HG03060 (cell line): Measurements from ENCODE around the gene PTK6.

Experiments
- ATAC-seq: cut with Tn5 transposase; IDR thresholded peaks from one replicate; pipeline ENCODE4 v1.9.1; 2021; ENCODE audit warnings: low read depth, moderate number of reproducible peaks; ENCODE audit not compliant: unreplicated experiment

PTK6 gene

GRCh38 chr20:63533388-63533787 is 3.8 kb downstream of the PTK6 start:
- no peak for ATAC-seq

- no peak for ATAC-seq
Measured at GRCh38 chr20:63532449-63532971, 4.7 kb downstream of the PTK6 start.

GRCh38 chr20:63531686-63532448 is 5.3 kb downstream of the PTK6 start:
- no peak for ATAC-seq

GRCh38 chr20:63530788-63531160 is 6.4 kb downstream of the PTK6 start:
- ATAC-seq: no peak

GRCh38 chr20:63529861-63530787 is 7.1 kb downstream of the PTK6 start:
- no peak for ATAC-seq

- no peak for ATAC-seq
Measured at GRCh38 chr20:63529180-63529860, 7.9 kb downstream of the PTK6 start.

- ATAC-seq: no peak
Measured at GRCh38 chr20:63527184-63527583, 10.0 kb downstream of the PTK6 start.

GRCh38 chr20:63525971-63526370 is 11.2 kb downstream of the PTK6 start:
- no peak for ATAC-seq

- no peak for ATAC-seq
Measured at GRCh38 chr20:63525185-63525584, 12.0 kb downstream of the PTK6 start.

- no peak for ATAC-seq
Measured at GRCh38 chr20:63522981-63523611, 14.1 kb downstream of the PTK6 start.

GRCh38 chr20:63522091-63522868 is 14.9 kb downstream of the PTK6 start:
- ATAC-seq: no peak

GRCh38 chr20:63521602-63522001 is 15.6 kb downstream of the PTK6 start:
- no peak for ATAC-seq

- ATAC-seq: no peak
Measured at GRCh38 chr20:63520934-63521601, 16.1 kb downstream of the PTK6 start.

GRCh38 chr20:63520504-63520933 is 16.7 kb downstream of the PTK6 start, which contains the start of gene PPDPF:
PPDPF (plus strand) TSS chr20:63520765; CDS start chr20:63521309, 544 bp downstream.
- no peak for ATAC-seq

GRCh38 chr20:63519668-63520503 is 17.3 kb downstream of the PTK6 start:
- no peak for ATAC-seq

- no peak for ATAC-seq
Measured at GRCh38 chr20:63518946-63519667, 18.1 kb downstream of the PTK6 start.

- ATAC-seq: no peak
Measured at GRCh38 chr20:63518351-63518861, 18.8 kb downstream of the PTK6 start.
